NCI-H82 (cell line): Measurements from ENCODE around the gene CRIP1.

ENCODE experiments used
- DNase-seq: peaks from one replicate; lab custom pipeline; 2025; lab: John Stamatoyannopoulos, UW

CRIP1 gene

DNA sequence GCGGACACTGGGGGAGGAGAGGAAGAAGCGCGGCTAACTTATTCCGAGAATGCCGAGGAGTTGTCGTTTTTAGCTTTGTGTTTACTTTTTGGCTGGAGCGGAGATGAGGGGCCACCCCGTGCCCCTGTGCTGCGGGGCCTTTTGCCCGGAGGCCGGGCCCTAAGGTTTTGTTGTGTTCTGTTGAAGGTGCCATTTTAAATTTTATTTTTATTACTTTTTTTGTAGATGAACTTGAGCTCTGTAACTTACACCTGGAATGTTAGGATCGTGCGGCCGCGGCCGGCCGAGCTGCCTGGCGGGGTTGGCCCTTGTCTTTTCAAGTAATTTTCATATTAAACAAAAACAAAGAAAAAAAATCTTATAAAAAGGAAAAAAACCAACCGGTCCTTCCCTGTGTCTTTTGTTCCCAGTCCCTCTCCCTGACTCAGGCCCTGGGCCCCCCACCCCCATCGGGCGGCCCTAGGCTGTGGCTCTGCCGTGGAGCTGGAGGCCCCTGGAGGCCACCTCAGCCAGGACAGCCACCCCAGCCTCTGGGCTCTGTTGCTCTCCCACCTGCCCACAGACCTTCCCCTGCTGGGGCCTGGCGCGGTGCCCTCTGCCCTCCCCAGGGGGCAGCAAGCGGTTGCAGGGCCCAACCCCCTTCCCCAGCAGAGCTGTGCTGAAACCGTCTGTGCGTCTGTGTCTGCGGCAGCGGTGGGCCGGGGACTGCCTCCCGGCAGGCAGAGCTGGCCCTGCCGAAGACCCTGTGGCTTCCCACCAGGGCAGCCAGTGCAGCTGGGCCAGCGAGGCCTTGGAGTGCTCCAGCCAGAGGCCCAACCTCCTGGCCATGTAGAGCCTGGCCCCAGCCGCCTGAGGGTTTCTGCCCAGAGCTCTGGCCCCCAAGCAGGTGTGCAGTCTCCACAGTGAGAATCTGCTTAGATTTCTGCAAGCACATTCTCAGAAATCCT lies 16.1 kb upstream of the CRIP1 start:
- DNase-seq = no peak

- DNase-seq = peak; percentile 22
These were observed 15.3 kb upstream of the CRIP1 start for GRCh38 chr14:105471297-105471821.

- no peak for DNase-seq
These were observed 14.7 kb upstream of the CRIP1 start for GRCh38 chr14:105471823-105472485.

- no peak for DNase-seq
These were observed 14.1 kb upstream of the CRIP1 start for GRCh38 chr14:105472486-105472991.

DNA sequence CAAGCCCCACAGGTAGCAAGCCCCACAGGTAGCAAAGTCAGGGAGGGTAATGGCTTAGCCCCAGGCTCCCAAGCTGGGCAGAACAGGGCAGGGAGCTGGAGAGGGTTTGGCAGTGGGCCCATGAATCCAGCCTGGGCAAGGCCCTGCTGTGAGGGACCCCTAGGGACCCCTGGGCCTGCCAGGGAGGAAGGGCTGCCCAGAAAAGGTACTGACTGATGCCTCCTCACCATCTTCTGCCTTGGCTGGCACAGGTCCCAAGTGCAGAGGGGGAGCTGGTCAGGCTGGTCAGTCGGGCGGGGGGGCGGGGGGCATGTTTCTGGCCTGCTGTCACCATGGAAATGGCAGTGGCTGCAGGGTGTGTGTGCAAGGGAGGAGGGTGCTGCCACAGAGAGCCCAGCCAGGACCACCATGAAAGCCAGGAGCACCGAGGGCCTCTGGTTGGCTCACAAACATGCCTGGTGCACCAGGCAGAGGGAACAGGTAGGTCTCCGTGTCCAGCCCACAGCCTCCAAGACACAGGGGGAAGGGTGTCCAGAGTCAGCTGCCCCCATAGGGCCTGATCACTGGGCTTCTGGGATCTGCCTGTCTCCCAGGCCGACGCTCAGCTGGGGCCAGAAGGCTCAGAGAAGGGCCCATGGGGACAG lies 13.5 kb upstream of the CRIP1 start:
- no peak for DNase-seq

- DNase-seq = peak; percentile 89
These were observed 12.8 kb upstream of the CRIP1 start for GRCh38 chr14:105473677-105474482.

DNA sequence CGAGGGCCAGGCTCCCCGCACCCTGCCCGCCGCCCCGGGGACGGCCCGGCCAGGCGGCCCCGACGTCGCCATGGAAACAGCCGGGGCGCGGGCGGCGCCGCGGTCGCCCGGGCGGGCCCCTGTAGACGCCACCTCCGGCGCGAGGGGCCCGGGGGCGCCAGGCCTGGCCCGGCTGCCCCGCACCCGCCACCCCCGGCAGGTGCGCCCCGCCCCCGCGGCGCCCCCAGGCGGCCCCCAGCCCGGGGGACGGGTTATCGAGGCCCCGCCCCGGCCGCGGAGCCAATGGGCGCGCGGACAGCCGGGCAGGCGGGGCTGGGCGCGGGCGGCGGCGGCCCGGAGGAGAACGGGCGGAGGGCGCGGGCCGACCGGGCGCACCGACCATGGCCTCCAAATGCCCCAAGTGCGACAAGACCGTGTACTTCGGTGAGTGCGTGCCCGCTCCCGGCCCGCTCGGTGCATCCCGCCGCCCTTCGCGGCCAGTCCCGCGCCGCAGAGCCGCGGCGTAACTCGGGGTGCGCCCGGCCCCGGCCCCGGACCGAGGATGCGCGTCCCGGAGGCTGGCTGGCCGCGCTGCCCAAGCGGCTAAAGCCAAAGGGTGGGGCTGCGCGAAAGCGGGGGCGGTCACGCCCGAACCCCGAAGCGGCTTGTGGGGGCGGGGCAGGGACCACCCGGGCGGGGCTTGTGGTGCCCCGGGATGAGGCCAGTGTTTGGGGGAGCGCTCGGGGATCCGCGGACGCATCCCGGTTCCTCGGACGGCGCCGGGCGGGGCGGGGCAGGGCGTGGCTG lies 12.0 kb upstream of the CRIP1 start, which contains the start of gene CRIP2:
CRIP2 (plus strand) TSS at position 339 of the 786 bp plus-strand sequence; CDS start at position 381, 42 bp downstream.
- peak; percentile 61 for DNase-seq

DNA sequence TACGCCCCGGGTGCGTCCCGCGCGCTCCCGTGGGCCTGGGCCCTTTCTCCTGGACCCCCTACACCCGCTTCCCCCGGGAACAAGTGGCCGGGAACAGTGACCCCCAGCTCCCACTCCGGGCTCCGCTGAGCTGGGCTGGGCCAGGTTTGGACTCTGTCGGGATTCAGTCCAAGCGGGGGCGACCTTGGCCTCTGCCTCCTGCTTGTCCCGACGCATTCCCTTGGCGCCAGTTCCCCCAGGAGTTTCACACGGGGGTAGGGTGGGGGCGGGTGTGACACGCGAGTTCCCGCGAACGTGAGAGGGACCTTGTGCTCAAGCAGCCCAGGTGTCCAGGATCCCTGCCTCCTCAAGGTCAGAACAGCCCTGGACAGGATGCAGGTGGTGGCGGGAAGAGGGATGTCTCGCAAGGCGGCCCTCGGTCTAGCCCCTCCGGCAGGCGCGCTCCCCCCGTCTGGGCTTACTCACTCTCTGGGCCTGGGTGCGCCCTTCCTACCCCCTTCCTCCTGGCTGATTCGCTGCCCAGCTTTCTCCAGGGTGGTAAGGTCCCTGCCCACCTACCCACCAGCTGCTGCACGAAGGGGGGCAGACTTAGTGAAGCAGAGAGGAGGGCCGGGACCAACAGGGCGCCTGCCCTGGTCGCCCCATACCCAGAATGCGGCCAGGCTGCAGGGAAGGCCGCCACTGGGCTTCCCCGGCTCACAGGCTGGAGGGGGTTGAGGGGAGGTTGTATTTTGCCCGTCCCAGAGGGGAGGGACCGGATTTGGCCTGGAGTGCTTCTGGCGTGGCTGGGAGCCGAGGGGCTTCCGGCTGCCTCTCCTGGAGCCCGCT lies 11.2 kb upstream of the CRIP1 start:
- DNase-seq = peak; percentile 9

DNA sequence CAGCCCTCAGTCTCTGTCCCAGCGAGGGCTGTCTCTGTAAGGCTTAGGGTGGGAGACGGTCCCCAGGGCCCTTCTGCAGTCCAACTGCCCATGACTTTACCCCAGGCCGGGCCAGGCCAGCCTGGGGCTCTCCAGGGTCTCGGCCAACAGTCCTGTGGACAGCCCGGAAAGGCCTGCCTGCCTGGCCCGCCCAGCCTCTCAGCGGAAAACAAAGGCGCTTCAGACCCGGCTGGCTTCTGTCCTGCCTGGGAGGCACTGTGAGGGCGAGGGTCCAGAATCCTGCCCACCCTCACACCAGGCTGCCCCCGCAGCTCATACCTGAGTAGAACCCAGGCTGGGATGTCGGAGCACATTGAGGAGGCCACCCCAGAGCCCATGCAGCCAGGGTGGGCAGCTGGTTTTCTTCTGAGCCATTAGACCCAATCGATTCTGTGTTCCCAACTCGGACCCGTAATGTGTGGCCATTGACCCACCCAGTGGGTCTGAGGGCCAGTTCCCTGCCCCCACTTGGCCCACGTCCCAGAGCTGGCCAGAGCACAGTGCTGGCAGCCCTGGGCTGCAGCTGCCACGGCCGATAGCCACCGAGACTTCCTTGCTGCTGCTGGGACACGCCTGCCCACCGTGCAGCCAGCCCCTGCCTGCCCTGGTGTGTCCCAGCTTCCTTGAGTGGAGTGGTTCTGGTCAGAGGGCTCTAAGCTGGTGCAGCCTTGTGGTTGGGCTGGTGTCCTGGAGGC lies 10.4 kb upstream of the CRIP1 start:
- no peak for DNase-seq

DNA sequence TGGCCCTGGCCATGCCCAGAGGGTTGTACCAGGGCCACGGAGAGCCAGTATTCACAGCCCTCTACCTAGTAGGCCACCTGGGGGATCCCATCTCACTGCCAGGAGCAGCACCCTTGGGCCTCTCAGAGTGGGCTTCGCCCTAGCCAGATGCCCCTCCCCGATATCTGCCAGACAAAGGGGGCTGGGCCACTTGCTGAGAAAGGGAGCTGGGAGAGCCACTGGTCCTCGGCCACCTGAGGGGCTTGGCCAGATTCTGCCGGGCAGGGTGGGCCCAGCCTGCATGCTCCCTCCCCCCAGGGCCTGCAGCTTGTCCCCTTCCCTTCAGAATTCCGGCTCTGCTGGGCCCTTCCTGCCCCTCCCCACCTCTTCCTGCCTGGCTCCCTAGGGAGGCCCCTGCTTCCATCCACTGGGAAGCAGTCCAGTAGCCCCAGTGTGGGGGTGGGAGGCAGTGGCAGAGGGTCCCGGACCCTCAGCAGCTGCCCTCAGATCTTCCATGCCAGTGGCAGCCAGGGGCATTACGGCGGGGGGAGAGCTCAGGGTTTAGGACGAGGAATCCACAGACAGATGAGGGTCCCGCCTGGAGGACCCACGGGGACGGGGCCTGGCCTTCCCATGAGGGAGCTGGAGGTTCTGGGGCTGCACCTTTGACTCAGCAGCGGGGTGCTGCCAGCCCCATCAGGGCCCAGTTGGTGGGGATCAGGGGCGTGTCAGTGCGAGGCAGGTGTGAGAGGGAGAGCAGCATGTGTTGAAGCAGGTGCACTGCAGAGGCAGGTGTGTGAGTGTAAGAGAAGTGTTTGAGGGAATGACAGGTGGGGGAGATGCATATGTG lies 9.6 kb upstream of the CRIP1 start:
- DNase-seq = no peak

GRCh38 chr14:105477660-105478397 lies 8.9 kb upstream of the CRIP1 start:
- no peak for DNase-seq

DNA sequence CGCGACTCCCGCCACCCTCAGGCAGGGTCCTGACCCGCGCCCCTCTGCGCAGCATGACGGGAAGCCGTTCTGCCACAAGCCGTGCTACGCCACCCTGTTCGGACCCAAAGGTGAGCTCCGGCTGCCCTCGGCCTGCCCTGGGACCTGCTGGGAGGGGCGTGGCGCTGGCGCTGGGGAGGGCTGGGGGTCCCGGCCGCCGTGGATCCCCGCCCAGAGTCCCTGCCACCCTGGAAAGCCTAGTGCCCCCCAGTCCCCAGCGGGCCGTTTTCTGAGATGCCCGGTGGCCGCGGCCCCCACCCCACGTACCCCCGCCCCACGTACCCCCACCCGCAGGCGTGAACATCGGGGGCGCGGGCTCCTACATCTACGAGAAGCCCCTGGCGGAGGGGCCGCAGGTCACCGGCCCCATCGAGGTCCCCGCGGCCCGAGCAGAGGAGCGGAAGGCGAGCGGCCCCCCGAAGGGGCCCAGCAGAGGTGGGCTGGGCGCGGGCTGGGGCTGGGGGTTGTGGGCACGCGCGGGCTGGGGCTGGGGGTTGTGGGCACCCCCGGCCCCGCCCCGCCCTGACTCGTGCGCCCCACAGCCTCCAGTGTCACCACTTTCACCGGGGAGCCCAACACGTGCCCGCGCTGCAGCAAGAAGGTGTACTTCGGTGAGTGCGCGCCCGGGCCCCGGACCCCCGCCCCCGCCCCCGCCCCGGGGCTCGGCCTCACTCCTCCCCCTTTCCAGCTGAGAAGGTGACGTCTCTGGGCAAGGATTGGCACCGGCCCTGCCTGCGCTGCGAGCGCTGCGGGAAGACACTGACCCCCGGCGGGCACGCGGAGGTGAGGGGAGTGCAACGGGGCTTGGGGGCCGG lies 8.1 kb upstream of the CRIP1 start:
- peak; percentile 26 for DNase-seq

DNA sequence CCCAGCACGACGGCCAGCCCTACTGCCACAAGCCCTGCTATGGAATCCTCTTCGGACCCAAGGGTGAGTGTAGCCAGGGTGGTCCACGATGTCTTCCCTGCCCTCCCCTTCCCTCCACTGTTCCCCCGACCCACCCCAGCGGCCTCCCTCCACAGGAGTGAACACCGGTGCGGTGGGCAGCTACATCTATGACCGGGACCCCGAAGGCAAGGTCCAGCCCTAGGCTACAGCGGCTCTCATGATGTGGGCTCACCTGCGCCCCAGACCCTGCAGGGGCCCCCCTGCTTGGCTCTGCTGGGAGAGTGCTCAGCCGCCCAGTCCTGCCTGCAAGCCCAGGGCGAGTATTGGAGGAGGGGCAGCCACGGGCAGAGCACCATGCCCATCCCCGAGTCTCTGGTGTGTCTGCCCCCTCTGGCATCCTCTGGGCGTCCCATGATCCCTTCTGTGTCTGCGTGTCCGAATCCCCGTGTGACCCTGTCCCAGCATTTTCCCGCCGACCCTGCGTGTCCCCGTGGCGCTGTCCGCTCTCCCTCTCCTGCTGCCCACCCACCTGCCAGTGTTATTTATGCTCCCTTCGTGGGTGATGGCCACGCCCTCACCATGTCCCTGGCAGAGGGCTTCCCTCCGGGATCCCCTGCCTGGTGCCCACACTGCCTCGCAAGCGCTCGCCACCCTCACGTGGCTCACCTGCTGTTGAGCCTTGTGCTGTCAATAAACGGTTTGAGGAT lies 7.1 kb upstream of the CRIP1 start:
- no peak for DNase-seq

DNA sequence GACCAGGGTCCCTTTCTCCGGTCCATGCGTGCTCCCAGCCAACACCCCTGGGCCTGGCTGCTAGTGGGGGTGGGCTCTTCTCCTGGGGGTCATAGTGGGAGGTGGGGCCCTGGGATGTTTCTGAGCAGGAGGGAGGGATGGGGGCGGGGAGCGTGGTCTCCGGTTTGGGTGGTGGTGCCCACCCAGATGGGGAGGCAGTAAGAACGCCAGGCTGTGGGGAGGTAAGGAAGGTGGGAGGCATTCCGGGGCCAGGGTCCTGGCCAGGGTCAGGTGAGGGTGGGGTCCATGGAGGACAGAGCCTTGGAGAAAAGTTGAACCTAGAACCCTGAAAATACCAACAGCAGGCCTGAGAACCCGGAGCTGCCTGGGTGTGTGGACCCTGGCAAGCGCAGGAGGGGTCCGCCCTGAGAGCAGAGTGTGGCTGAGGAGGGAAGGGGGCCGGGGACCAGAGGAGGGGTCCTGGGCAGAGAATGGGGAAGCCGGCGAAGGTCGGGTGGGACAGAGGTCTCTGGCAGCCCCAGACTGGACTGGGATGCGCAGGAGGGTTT lies 6.4 kb upstream of the CRIP1 start:
- DNase-seq = no peak
